GM19023 (cell line): Measurements from ENCODE around the gene ACSL5.
A peak's percentile ranks its signal among the peaks of the same experiment; 100 is the strongest.
"Not testable (repeated sequence)": the region's sequence is repeated elsewhere in the genome, so short reads cannot be mapped to it uniquely, and the experiment has no call there.

Experiments used
- ATAC-seq: cut with Tn5 transposase; IDR thresholded peaks from one replicate; pipeline ENCODE4 v1.9.1; 2021; ENCODE audit warnings: mild to moderate bottlenecking, moderate library complexity; ENCODE audit not compliant: unreplicated experiment

Gene ACSL5

GRCh38 chr10:112349521-112350085 lies 24.3 kb upstream of the ACSL5 start:
- ATAC-seq = no peak

GRCh38 chr10:112351146-112351545 lies 22.8 kb upstream of the ACSL5 start:
- no peak for ATAC-seq

GRCh38 chr10:112352044-112352443 lies 21.9 kb upstream of the ACSL5 start:
- no peak for ATAC-seq

GRCh38 chr10:112353046-112353445 lies 20.9 kb upstream of the ACSL5 start:
- no peak for ATAC-seq

GRCh38 chr10:112356686-112357085 lies 17.2 kb upstream of the ACSL5 start:
- no peak for ATAC-seq

GRCh38 chr10:112359606-112360307 lies 14.2 kb upstream of the ACSL5 start:
- ATAC-seq = no peak

GRCh38 chr10:112360308-112361270 lies 13.3 kb upstream of the ACSL5 start:
- ATAC-seq = no peak

GRCh38 chr10:112361951-112362751 lies 11.8 kb upstream of the ACSL5 start:
- no peak for ATAC-seq

- ATAC-seq = no peak
These were observed 11.1 kb upstream of the ACSL5 start for GRCh38 chr10:112362833-112363232.

- no peak for ATAC-seq
These were observed 9.9 kb upstream of the ACSL5 start for GRCh38 chr10:112363696-112364688.

- no peak for ATAC-seq
These were observed 8.9 kb upstream of the ACSL5 start for GRCh38 chr10:112365014-112365432.

GRCh38 chr10:112365451-112365850 lies 8.5 kb upstream of the ACSL5 start:
- no peak for ATAC-seq

- ATAC-seq = no peak
These were observed 6.9 kb upstream of the ACSL5 start for GRCh38 chr10:112366992-112367391.

GRCh38 chr10:112367516-112367915 lies 6.4 kb upstream of the ACSL5 start:
- no peak for ATAC-seq

- ATAC-seq = peak; percentile 92
These were observed 4.2 kb upstream of the ACSL5 start for GRCh38 chr10:112369495-112370423.

- ATAC-seq = no peak
These were observed 3.5 kb upstream of the ACSL5 start for GRCh38 chr10:112370424-112370819.

GRCh38 chr10:112371326-112371725 lies 2.6 kb upstream of the ACSL5 start:
- not testable (repeated sequence) for ATAC-seq

GRCh38 chr10:112372182-112372810 lies 1.6 kb upstream of the ACSL5 start:
- not testable (repeated sequence) for ATAC-seq
